Suprapubic skin (tissue), 4 donors: ENCODE measurements around the gene TUBB4B. TPM values are rescaled to one million over a fixed set of nuclear protein-coding genes. Genes with fewer than 3 reads are reported as not detected.

ENCODE experiments used
- DNase-seq, 2 donors: peaks; one replicate each; pipeline ENCODE4 v3.0.0-alpha.2; 2019; ENCODE audit warnings: low spot score in 2 of 2
- H3K27ac ChIP-seq: fragments of 200-600 bp; sonication (generic); one replicate; pipeline ENCODE4 v1.5.1; 2019
- H3K27me3 ChIP-seq: fragments of 200-600 bp; sonication (generic); one replicate; pipeline ENCODE4 v1.5.1; 2019
- H3K36me3 ChIP-seq: fragments of 200-600 bp; sonication (generic); one replicate; pipeline ENCODE4 v1.5.1; 2019
- H3K4me1 ChIP-seq: fragments of 200-600 bp; sonication (generic); one replicate; pipeline ENCODE4 v1.5.1; 2019
- H3K4me3 ChIP-seq: fragments of 200-600 bp; sonication (generic); one replicate; pipeline ENCODE4 v1.5.1; 2019; ENCODE audit warnings: mild to moderate bottlenecking
- H3K9me3 ChIP-seq: fragments of 200-600 bp; sonication (generic); one replicate; pipeline ENCODE4 v1.5.1; 2019
- EP300 ChIP-seq: sonication (generic); formaldehyde crosslinking; IDR thresholded peaks from one replicate; pipeline ENCODE4 v1.6.1; 2017; ENCODE audit warnings: antibody characterized with exemption
- POLR2A ChIP-seq, 2 donors: fragments of 450-650 bp; IDR thresholded peaks; one replicate each; pipeline ENCODE4 v1.6.1; 2017; ENCODE audit warnings: antibody characterized with exemption in 2 of 2, mild to moderate bottlenecking in 2 of 2, moderate library complexity in 2 of 2
- POLR2AphosphoS5 ChIP-seq, 3 donors: sonication (generic); formaldehyde crosslinking; IDR thresholded peaks; one replicate each; pipeline ENCODE4 v1.6.1; 2017; ENCODE audit warnings: antibody characterized with exemption in 3 of 3
- WGBS: methylation state at CpG from one replicate; pipeline ENCODE4 v1.1.5; 2018; 5-methylcytosine and 5-hydroxymethylcytosine counted together
- total RNA-seq, 4 donors: library from RNA; depleted of rRNA; stranded (reverse); fragments of >200 nt; gene quantifications; one replicate each; pipeline ENCODE4 v1.1.0, GENCODE V29; 2016
- TF ChIP-seq, protein P1 (sequence below), 2 donors: fragments of 200-600 bp in 1 of 2; fragments of 450-650 bp in 1 of 2; sonication (generic) in 1 of 2; IDR thresholded peaks; one replicate each; pipeline ENCODE4 v1.5.1; 2016 to 2019; ENCODE audit warnings: antibody characterized with exemption in 2 of 2, mild to moderate bottlenecking in 1 of 2, moderate library complexity in 1 of 2

The TUBB4B gene
- total RNA-seq, 4 donors from 2014 or later = 225 to 708 (median 639) TPM

- H3K4me3 ChIP-seq = peak overlapping the region; percentile 47
- peaks cover 44% of the 10 kb centered on the region for H3K27me3 ChIP-seq
- H3K36me3 ChIP-seq = peaks cover 15% of the 10 kb centered on the region
- DNase-seq = peak in 1 of 2 donors; percentile 75
- TF ChIP-seq POLR2AphosphoS5 (IDR thresholded peaks at IDR 0.05) (no peak), EP300 (no peak), POLR2A (IDR thresholded peaks at IDR 0.05) (no peak)
- TF ChIP-seq, protein P1, sequence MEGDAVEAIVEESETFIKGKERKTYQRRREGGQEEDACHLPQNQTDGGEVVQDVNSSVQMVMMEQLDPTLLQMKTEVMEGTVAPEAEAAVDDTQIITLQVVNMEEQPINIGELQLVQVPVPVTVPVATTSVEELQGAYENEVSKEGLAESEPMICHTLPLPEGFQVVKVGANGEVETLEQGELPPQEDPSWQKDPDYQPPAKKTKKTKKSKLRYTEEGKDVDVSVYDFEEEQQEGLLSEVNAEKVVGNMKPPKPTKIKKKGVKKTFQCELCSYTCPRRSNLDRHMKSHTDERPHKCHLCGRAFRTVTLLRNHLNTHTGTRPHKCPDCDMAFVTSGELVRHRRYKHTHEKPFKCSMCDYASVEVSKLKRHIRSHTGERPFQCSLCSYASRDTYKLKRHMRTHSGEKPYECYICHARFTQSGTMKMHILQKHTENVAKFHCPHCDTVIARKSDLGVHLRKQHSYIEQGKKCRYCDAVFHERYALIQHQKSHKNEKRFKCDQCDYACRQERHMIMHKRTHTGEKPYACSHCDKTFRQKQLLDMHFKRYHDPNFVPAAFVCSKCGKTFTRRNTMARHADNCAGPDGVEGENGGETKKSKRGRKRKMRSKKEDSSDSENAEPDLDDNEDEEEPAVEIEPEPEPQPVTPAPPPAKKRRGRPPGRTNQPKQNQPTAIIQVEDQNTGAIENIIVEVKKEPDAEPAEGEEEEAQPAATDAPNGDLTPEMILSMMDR (IDR thresholded peaks at IDR 0.05) = no peak
- H3K27ac ChIP-seq = peak overlapping the region; percentile 62
- WGBS = 30% methylated on average over 14 of the region's 30 CpGs
- no peaks in the 10 kb centered on the region for H3K9me3 ChIP-seq
- peaks cover 77% of the 10 kb centered on the region for H3K4me1 ChIP-seq
Measured at GRCh38 chr9:137276473-137277328, 35.6 kb downstream of the TUBB4B start.

DNA sequence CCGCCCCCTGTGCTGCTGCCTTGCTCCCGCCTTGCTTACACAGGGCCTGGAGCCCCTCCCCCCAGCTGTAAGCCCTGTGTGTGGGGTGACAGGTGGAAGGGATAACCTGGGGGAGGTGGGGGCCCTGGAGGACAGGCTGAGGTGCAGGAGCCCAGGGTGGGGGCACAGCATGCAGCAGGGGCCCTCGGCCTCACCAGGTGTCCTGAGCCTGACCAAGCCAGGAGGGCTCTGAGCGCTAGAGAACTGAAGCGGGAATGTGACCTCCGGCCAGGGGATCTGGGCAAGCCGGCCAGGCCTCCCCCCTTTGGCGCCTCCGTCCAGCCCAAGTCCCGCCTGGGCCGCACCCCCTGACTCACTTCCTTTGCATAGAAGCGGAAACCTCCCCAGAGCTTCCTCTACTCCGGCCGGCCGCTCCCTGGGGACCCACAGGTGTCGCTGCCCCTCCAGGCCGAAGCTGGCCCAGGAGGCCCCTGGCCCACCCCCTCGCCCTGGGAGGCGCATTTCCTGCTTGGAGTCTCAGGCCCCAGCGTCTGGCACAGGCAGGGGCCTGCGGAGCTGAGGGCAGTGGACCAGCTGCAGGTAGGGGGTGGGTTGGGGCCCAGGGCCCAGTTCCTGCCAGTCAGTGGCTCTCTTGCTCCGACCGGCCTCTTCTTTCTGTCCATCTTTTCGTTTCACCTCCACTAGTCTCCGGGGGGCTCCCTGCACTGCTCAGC is 36.4 kb downstream of the TUBB4B start, which contains the start of gene TOR4A:
TSS of gene TOR4A (plus strand) at position 398 of the 713 bp plus-strand sequence. CDS start 964 bp downstream, outside the sequence.
- Histone ChIP-seq H3K27me3 (peaks cover 44% of the 10 kb centered on the region), H3K4me1 (peaks cover 69% of the 10 kb centered on the region), H3K27ac (peak within 1 kb of the TSS; percentile 62), H3K4me3 (peak within 1 kb of the TSS; percentile 47), H3K9me3 (no peaks in the 10 kb centered on the region), H3K36me3 (peaks cover 9% of the 10 kb centered on the region)
- peak; percentile 90 to 93 for DNase-seq
- TF ChIP-seq POLR2A (IDR thresholded peaks at IDR 0.05) (no peak), POLR2AphosphoS5 (IDR thresholded peaks at IDR 0.05) (no peak), EP300 (no peak)
- TF ChIP-seq, protein P1 (IDR thresholded peaks at IDR 0.05) = no peak
- 12% methylated on average over 14 of the region's 25 CpGs for WGBS

GRCh38 chr9:137278061-137278701 is 37.1 kb downstream of the TUBB4B start:
- Histone ChIP-seq H3K9me3 (no peaks in the 10 kb centered on the region), H3K4me1 (peaks cover 64% of the 10 kb centered on the region), H3K36me3 (peaks cover 2% of the 10 kb centered on the region), H3K27me3 (peaks cover 44% of the 10 kb centered on the region), H3K4me3 (peak overlapping the region; percentile 47), H3K27ac (no peak overlapping the region)
- no peak for TF ChIP-seq POLR2A (IDR thresholded peaks at IDR 0.05)
- TF ChIP-seq, protein P1 (IDR thresholded peaks at IDR 0.05) = no peak
- TF ChIP-seq POLR2AphosphoS5 (IDR thresholded peaks at IDR 0.05) = no peak
- TF ChIP-seq EP300 = no peak
- peak in 1 of 2 donors; percentile 71 for DNase-seq
- 4% methylated on average over 23 of the region's 54 CpGs for WGBS

GRCh38 chr9:137278721-137279711 is 37.9 kb downstream of the TUBB4B start:
- Histone ChIP-seq H3K27ac (no peak overlapping the region), H3K36me3 (no peaks in the 10 kb centered on the region), H3K27me3 (peaks cover 44% of the 10 kb centered on the region), H3K4me1 (peaks cover 60% of the 10 kb centered on the region), H3K4me3 (peak overlapping the region; percentile 47), H3K9me3 (no peaks in the 10 kb centered on the region)
- 90% methylated on average over 104 of the region's 139 CpGs for WGBS
- TF ChIP-seq, protein P1 (IDR thresholded peaks at IDR 0.05) = no peak
- no peak for TF ChIP-seq POLR2AphosphoS5 (IDR thresholded peaks at IDR 0.05)
- TF ChIP-seq POLR2A (IDR thresholded peaks at IDR 0.05) = no peak
- no peak for TF ChIP-seq EP300
- DNase-seq = peak in 1 of 2 donors; percentile 64
